GDM1 (cell line): ENCODE measurements around the gene FAS.

Experiments used
- DNase-seq: peaks from one replicate; lab custom pipeline; 2025; lab: John Stamatoyannopoulos, UW

FAS gene

GRCh38 chr10:88990384-88991160 lies at the start of gene FAS:
Gene FAS, plus strand, starts transcription at chr10:88990798. Its CDS starts 79 bp downstream, at chr10:88990877.
- peak; percentile 75 for DNase-seq

GRCh38 chr10:88941026-88941425 lies 49.6 kb upstream of the FAS start:
- DNase-seq: no peak

GRCh38 chr10:88943778-88944177 lies 46.8 kb upstream of the FAS start:
- no peak for DNase-seq

GRCh38 chr10:88944813-88945212 lies 45.8 kb upstream of the FAS start:
- DNase-seq: no peak

- no peak for DNase-seq
Measured at GRCh38 chr10:88946200-88946599, 44.4 kb upstream of the FAS start.

- DNase-seq: no peak
Measured at GRCh38 chr10:88946965-88947590, 43.5 kb upstream of the FAS start.

GRCh38 chr10:88949051-88949450 lies 41.5 kb upstream of the FAS start:
- DNase-seq: no peak

- DNase-seq: no peak
Measured at GRCh38 chr10:88949912-88950837, 40.4 kb upstream of the FAS start.

GRCh38 chr10:88952647-88953111 lies 37.9 kb upstream of the FAS start, which contains the start of gene ACTA2:
Gene ACTA2, minus strand, starts transcription at chr10:88952773. Its CDS starts 3,843 bp downstream, at chr10:88948930.
- DNase-seq: no peak

GRCh38 chr10:88953662-88954061 lies 36.9 kb upstream of the FAS start:
- no peak for DNase-seq

GRCh38 chr10:88954458-88955083 lies 36.0 kb upstream of the FAS start:
- DNase-seq: no peak

GRCh38 chr10:88957381-88957780 lies 33.2 kb upstream of the FAS start:
- DNase-seq: no peak

- no peak for DNase-seq
Measured at GRCh38 chr10:88958721-88959120, 31.9 kb upstream of the FAS start.

GRCh38 chr10:88960802-88961201 lies 29.8 kb upstream of the FAS start:
- no peak for DNase-seq

- DNase-seq: no peak
Measured at GRCh38 chr10:88961266-88961665, 29.3 kb upstream of the FAS start.

- no peak for DNase-seq
Measured at GRCh38 chr10:88962336-88962735, 28.3 kb upstream of the FAS start.

GRCh38 chr10:88963318-88963717 lies 27.3 kb upstream of the FAS start:
- no peak for DNase-seq

- DNase-seq: no peak
Measured at GRCh38 chr10:88964360-88964759, 26.2 kb upstream of the FAS start.

- DNase-seq: no peak
Measured at GRCh38 chr10:88964869-88965415, 25.7 kb upstream of the FAS start.

GRCh38 chr10:88966797-88967196 lies 23.8 kb upstream of the FAS start:
- DNase-seq: no peak

GRCh38 chr10:88968391-88968790 lies 22.2 kb upstream of the FAS start:
- DNase-seq: no peak
